Breast epithelium (tissue), 4 donors: ENCODE data around the gene HENMT1. TPM values are rescaled to one million over a fixed set of nuclear protein-coding genes. Genes with fewer than 3 reads are reported as not detected.

Experiments used
- DNase-seq, 2 donors: peaks; one replicate each; pipeline ENCODE4 v3.0.0-alpha.2; 2019; ENCODE audit warnings: low spot score in 2 of 2
- H3K27ac ChIP-seq, 2 donors: fragments of 200-600 bp; sonication (generic) in 1 of 2; one replicate each; pipeline ENCODE4 v1.5.1; 2016 to 2019; ENCODE audit warnings: mild to moderate bottlenecking in 1 of 2
- H3K27me3 ChIP-seq, 2 donors: fragments of 200-600 bp; sonication (generic) in 1 of 2; one replicate each; pipeline versions ENCODE4 v1.5.1 to v1.6.0; 2017 to 2019; ENCODE audit warnings: control low read depth in 1 of 2, mild to moderate bottlenecking in 1 of 2
- H3K36me3 ChIP-seq: fragments of 200-600 bp; one replicate; pipeline ENCODE4 v1.5.1; 2019
- H3K4me1 ChIP-seq, 2 donors: fragments of 200-600 bp; sonication (generic); one replicate each; pipeline ENCODE4 v1.5.1; 2016 to 2019; ENCODE audit warnings: control low read depth in 1 of 2
- H3K4me3 ChIP-seq, 3 donors: fragments of 200-600 bp; sonication (generic); 1 replicate in 2 of 3; 2 replicates in 1 of 3; pipeline ENCODE4 v1.5.1; 2016 to 2019; ENCODE audit warnings: mild to moderate bottlenecking in 3 of 3, moderate library complexity in 2 of 3
- H3K9me3 ChIP-seq, 2 donors: fragments of 200-600 bp; sonication (generic) in 1 of 2; one replicate each; pipeline ENCODE4 v1.5.1; 2016 to 2019; ENCODE audit warnings: control low read depth in 1 of 2
- POLR2A ChIP-seq: fragments of 450-650 bp; IDR thresholded peaks from one replicate; pipeline ENCODE4 v1.6.1; 2016; ENCODE audit warnings: antibody characterized with exemption, mild to moderate bottlenecking, moderate library complexity
- POLR2AphosphoS5 ChIP-seq, 3 donors: sonication (generic); formaldehyde crosslinking; IDR thresholded peaks; one replicate each; pipeline ENCODE4 v1.6.1; 2017; ENCODE audit warnings: antibody characterized with exemption in 3 of 3
- intact Hi-C: fragments of 100-400 bp; cut with DNase I; formaldehyde crosslinking; loops from one replicate; pipeline ENCODE4 v1.15.1; 2023; ENCODE audit warnings: low total_unique reads
- total RNA-seq, 3 donors: library from RNA; depleted of rRNA; stranded (reverse); fragments of >200 nt; gene quantifications; one replicate each; pipeline ENCODE4 v1.1.0, GENCODE V29; 2016
- TF ChIP-seq, protein P1 (sequence below), 3 donors: fragments of 450-650 bp; IDR thresholded peaks; one replicate each; pipeline ENCODE4 v1.5.1; 2016 to 2017; ENCODE audit warnings: antibody characterized with exemption in 3 of 3, mild to moderate bottlenecking in 3 of 3, moderate library complexity in 3 of 3

Gene HENMT1
- total RNA-seq, 3 donors from 2014 or later = 5.2 to 6.9 (median 6.6) TPM

DNA sequence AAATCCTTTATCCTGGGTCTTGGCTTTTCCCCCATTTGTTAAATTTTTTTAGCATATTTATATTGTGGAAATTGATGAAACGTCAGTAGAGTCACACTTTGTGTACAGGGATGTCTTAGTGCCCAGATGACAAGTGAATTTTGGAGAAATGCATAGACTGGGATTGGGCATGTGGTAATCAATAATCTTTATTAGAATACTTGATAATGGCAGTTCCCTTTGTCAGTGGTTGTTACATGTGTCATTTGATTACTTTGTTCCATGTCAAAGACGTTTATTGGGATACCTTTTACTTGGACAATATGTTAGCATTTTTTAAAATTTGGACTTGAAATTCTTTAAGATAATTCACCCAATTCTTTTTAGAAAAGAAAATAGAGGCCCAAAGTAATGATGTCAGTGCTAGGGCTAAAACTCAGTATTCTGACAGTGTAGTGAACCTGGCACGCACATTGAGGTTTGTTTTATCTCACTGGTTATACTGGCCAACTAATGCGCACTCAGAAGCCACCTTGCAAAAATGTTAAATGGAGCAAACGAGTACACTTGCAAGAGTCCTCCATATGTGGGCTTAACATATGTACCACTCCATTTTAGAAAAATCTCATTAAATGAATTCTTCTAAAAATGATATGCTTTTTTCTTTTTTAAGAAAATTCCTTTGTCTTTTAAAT lies 40.4 kb upstream of the HENMT1 start:
- DNase-seq = no peak
- Histone ChIP-seq H3K27ac (no peak overlapping the region), H3K4me1 (no peaks in the 10 kb centered on the region), H3K9me3 (no peaks in the 10 kb centered on the region), H3K36me3 (no peaks in the 10 kb centered on the region), H3K4me3 (no peak overlapping the region), H3K27me3 (no peaks in the 10 kb centered on the region)
- TF ChIP-seq, protein P1, sequence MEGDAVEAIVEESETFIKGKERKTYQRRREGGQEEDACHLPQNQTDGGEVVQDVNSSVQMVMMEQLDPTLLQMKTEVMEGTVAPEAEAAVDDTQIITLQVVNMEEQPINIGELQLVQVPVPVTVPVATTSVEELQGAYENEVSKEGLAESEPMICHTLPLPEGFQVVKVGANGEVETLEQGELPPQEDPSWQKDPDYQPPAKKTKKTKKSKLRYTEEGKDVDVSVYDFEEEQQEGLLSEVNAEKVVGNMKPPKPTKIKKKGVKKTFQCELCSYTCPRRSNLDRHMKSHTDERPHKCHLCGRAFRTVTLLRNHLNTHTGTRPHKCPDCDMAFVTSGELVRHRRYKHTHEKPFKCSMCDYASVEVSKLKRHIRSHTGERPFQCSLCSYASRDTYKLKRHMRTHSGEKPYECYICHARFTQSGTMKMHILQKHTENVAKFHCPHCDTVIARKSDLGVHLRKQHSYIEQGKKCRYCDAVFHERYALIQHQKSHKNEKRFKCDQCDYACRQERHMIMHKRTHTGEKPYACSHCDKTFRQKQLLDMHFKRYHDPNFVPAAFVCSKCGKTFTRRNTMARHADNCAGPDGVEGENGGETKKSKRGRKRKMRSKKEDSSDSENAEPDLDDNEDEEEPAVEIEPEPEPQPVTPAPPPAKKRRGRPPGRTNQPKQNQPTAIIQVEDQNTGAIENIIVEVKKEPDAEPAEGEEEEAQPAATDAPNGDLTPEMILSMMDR (IDR thresholded peaks at IDR 0.05) = no peak
- TF ChIP-seq POLR2A (no peak), POLR2AphosphoS5 (IDR thresholded peaks at IDR 0.05) (no peak)
- intact Hi-C loops = no loop called here

DNA sequence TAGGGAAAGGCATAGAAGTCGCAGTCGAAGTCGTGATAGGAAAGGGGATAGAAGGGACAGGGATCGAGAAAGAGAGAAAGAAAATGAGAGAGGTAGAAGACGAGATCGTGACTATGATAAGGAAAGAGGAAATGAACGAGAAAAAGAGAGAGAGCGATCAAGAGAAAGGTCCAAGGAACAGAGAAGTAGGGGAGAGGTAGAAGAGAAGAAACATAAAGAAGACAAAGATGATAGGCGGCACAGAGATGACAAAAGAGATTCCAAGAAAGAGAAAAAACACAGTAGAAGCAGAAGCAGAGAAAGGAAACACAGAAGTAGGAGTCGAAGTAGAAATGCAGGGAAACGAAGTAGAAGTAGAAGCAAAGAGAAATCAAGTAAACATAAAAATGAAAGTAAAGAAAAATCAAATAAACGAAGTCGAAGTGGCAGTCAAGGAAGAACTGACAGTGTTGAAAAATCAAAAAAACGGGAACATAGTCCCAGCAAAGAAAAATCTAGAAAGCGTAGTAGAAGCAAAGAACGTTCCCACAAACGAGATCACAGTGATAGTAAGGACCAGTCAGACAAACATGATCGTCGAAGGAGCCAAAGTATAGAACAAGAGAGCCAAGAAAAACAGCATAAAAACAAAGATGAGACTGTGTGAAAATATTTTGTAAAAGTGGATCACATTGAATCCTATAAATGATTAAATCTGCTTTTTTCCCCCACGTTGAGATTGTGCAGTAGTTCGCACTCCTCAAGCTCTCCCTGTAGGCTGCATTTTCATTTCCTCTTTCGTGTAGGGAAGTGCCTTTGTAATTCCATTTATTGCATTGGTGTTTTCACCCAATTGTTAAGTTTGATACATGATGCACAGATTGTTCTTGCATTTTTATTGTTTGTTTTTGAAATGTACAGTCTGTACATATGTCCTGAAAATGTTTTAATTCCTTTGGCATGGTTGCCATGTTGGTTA lies 38.8 kb upstream of the HENMT1 start:
- Histone ChIP-seq H3K27me3 (no peaks in the 10 kb centered on the region), H3K36me3 (no peaks in the 10 kb centered on the region), H3K4me1 (no peaks in the 10 kb centered on the region), H3K27ac (no peak overlapping the region), H3K9me3 (no peaks in the 10 kb centered on the region), H3K4me3 (no peak overlapping the region)
- intact Hi-C loops = no loop called here
- TF ChIP-seq, protein P1 (IDR thresholded peaks at IDR 0.05) = no peak
- DNase-seq = no peak

DNA sequence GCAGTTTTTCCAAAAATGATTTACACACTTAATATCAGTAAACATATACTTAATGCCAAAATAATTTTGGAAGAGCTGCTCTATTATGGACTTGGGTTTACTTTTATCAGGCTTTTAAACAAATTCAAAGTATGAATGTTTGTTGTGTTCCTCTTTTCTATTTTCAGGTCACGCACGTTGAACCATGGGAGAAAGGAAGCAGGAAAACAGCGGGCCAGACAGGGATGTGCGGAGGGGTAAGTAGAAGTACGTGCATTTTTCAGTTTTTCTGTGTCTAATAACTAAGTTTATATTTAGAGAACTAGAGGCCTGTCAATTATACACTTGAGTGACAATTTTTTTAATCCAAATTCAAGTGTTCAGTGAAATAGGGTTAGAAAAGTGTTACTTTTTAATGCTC lies 34.6 kb upstream of the HENMT1 start:
- no peak for DNase-seq
- TF ChIP-seq, protein P1 (IDR thresholded peaks at IDR 0.05) = no peak
- TF ChIP-seq POLR2A (no peak), POLR2AphosphoS5 (IDR thresholded peaks at IDR 0.05) (no peak)
- peaks cover 0 to 6% of the 10 kb centered on the region in 2 donors for H3K4me1 ChIP-seq
- H3K9me3 ChIP-seq = no peaks in the 10 kb centered on the region
- H3K36me3 ChIP-seq = no peaks in the 10 kb centered on the region
- H3K27me3 ChIP-seq = no peaks in the 10 kb centered on the region
- H3K4me3 ChIP-seq = no peak overlapping the region
- peak overlapping the region in 1 of 2 donors; percentile 10 for H3K27ac ChIP-seq
- intact Hi-C loops = no loop called here

DNA sequence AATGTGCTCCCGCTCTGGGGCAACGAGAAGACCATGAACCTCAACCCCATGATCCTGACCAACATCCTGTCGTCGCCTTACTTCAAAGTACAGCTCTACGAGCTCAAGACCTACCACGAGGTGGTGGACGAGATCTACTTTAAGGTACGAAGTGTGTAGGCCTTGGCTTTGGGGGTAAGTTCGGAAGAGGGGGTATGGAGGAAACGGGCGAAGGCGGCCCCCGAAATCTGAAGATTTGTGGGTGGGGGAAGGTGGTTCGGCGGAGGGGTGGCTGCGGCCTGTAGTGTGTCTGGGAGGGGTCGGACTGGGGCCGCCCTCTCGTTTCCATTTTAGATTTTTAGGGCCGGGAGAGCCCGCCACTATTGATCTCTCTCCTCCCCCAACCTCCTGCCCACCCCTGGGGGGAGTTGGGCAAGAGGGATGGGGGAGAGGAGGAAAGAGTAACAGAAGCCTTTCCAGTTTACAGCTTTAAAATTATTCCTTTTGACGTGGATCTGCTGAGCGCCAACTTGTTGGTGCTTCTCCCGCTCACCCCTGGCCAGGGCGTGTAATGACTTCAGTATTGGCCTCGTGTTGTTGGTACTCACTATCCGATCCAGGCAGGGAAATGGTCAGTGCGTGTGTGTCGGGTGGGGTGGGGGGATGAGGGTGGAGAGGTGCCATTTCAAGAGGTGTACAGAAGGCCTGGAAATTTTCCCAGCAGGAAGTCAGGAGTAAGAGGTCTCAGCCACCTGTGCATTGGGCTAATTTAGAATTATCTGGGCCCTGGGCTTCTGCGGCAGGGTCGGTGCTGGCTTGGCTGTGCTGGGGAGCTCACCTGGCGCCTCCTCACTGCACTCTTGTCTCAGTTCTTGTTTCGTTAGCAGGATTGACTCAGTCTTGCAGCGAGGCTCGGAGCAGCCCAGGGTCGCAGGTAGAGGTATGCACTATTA lies 32.1 kb upstream of the HENMT1 start:
- peak overlapping the region; percentile 75 to 95 (median 92) for H3K4me3 ChIP-seq
- intact Hi-C loops = no loop called here
- no peaks in the 10 kb centered on the region for H3K9me3 ChIP-seq
- TF ChIP-seq, protein P1 (IDR thresholded peaks at IDR 0.05) = no peak
- no peak for TF ChIP-seq POLR2A
- H3K27me3 ChIP-seq = no peaks in the 10 kb centered on the region
- H3K4me1 ChIP-seq = peaks cover 0 to 6% of the 10 kb centered on the region in 2 donors
- DNase-seq = peak; percentile 56 to 65
- peak overlapping the region; percentile 91 to 98 for H3K27ac ChIP-seq
- no peaks in the 10 kb centered on the region for H3K36me3 ChIP-seq
